ENCODE measurements around the gene PSMD11.

DNA sequence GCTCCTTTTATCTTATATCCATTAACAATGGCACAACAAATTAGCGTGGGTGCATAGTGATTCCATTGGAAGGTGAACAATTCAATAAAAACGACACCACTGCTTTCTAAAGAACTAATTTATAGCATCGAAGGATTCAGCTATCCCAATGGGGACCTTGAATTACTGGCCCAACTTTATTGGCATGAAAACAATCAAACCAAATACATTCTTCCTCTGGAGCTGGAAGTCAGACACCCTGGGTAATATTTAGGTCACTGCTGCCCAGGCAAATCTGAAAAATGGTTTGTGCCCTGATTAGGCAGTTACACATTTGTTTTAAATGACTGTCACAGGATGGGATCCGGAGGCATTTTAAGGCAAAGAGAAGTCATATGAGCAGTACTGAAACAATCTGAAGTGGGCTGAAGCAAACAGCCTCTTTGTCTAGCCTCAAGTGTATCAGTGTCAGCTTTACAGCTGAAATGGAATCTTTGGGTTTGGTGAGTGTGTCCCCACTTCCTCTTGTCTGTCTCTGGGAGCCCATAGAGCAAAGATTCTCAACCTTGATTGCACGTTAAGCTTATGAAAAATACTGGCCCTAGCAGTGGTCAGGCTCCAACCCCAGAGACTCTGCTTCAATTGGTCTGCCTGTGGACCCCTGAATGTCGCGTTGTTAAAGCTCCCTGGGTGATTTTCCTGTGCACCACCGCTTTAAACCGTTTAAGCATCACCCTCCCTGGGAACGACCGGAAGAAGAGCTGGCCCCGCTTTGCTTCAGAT lies 72.8 kb downstream of the PSMD11 start:
- TF ChIP-seq MXI1 (IDR thresholded peaks at IDR 0.05; ENCODE audit: low read depth, low read length) = no peak
- TF ChIP-seq CTCF (IDR thresholded peaks at IDR 0.05) = no peak
- TF ChIP-seq EP300 (IDR thresholded peaks at IDR 0.05; ENCODE audit: borderline replicate concordance in 1 of 2, low read depth in 1 of 2, low read length in 1 of 2) = no peak
- no peak for TF ChIP-seq RAD21 (IDR thresholded peaks at IDR 0.05; ENCODE audit: low read length)
- no peak for TF ChIP-seq YY1 (IDR thresholded peaks at IDR 0.05; ENCODE audit: low read depth)
- no peak for TF ChIP-seq SMC3 (IDR thresholded peaks at IDR 0.05; ENCODE audit: low read depth, low read length)
- TF ChIP-seq NFIC (IDR thresholded peaks at IDR 0.05; ENCODE audit: borderline replicate concordance) = no peak
- TF ChIP-seq CHD2 (IDR thresholded peaks at IDR 0.05; ENCODE audit: low read length, partially characterized antibody) = no peak
- no peak for TF ChIP-seq PBX3 (IDR thresholded peaks at IDR 0.05)
- TF ChIP-seq, protein P1, sequence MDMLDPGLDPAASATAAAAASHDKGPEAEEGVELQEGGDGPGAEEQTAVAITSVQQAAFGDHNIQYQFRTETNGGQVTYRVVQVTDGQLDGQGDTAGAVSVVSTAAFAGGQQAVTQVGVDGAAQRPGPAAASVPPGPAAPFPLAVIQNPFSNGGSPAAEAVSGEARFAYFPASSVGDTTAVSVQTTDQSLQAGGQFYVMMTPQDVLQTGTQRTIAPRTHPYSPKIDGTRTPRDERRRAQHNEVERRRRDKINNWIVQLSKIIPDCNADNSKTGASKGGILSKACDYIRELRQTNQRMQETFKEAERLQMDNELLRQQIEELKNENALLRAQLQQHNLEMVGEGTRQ (IDR thresholded peaks at IDR 0.05; ENCODE audit: borderline replicate concordance, low read depth, low read length) = no peak
- no peak for TF ChIP-seq POLR2AphosphoS5 (IDR thresholded peaks at IDR 0.05; ENCODE audit: low read depth, low read length)
- no peak for TF ChIP-seq JUND (IDR thresholded peaks at IDR 0.05)
- no peak for TF ChIP-seq ELF1 (IDR thresholded peaks at IDR 0.05)

Data from SK-N-SH (cell line).